ENCODE measurements around the gene SORCS2.

GRCh38 chr4:7515390-7515902 is 323.1 kb downstream of the SORCS2 start:
- TF ChIP-seq MAX (IDR thresholded peaks at IDR 0.05; ENCODE audit: low read depth) = no peak
- no peak for TF ChIP-seq RAD21 (IDR thresholded peaks at IDR 0.05; ENCODE audit: low read length)
- no peak for TF ChIP-seq NRF1 (IDR thresholded peaks at IDR 0.05; ENCODE audit: low read depth, low read length)
- no peak for TF ChIP-seq CTCF (IDR thresholded peaks at IDR 0.05)
- TF ChIP-seq POLR2AphosphoS5 (IDR thresholded peaks at IDR 0.05; ENCODE audit: low read depth, low read length) = no peak
- TF ChIP-seq RFX5 (IDR thresholded peaks at IDR 0.05; ENCODE audit: low read length) = no peak
- TF ChIP-seq FOXM1 (IDR thresholded peaks at IDR 0.05; ENCODE audit: low read depth) = no peak
- no peak for TF ChIP-seq NFIC (IDR thresholded peaks at IDR 0.05; ENCODE audit: borderline replicate concordance)
- no peak for TF ChIP-seq TAF1 (IDR thresholded peaks at IDR 0.05; ENCODE audit: borderline replicate concordance, low read depth, low read length)

Measured in SK-N-SH (cell line).